ENCODE data around the gene CSRP3. TPM values are rescaled to one million over a fixed set of nuclear protein-coding genes. Genes with fewer than 3 reads are reported as not detected.

Gene CSRP3
- total and polyA plus RNA-seq, 2 experiments from 2014 or later = not detected

DNA sequence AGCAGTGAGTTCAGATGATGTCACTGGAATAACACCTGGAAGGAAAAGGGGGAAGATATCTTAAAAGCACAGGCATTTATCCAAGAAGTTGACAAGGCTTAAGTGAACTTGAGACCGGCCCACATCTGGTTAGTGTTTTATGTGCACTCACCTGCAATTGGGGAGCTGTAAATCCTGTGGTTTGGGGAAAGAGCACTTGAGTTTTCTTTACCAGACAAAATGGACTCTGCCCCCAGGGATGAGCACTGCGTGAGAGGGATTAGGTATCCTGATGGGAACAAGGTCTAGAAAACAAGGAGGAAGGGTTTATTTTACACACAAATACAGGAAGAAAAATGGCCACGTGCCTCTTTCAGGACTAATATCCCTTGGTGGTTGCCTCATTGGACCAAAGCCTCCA lies 23.8 kb upstream of the CSRP3 start (continued):
- TF ChIP-seq, protein P1, sequence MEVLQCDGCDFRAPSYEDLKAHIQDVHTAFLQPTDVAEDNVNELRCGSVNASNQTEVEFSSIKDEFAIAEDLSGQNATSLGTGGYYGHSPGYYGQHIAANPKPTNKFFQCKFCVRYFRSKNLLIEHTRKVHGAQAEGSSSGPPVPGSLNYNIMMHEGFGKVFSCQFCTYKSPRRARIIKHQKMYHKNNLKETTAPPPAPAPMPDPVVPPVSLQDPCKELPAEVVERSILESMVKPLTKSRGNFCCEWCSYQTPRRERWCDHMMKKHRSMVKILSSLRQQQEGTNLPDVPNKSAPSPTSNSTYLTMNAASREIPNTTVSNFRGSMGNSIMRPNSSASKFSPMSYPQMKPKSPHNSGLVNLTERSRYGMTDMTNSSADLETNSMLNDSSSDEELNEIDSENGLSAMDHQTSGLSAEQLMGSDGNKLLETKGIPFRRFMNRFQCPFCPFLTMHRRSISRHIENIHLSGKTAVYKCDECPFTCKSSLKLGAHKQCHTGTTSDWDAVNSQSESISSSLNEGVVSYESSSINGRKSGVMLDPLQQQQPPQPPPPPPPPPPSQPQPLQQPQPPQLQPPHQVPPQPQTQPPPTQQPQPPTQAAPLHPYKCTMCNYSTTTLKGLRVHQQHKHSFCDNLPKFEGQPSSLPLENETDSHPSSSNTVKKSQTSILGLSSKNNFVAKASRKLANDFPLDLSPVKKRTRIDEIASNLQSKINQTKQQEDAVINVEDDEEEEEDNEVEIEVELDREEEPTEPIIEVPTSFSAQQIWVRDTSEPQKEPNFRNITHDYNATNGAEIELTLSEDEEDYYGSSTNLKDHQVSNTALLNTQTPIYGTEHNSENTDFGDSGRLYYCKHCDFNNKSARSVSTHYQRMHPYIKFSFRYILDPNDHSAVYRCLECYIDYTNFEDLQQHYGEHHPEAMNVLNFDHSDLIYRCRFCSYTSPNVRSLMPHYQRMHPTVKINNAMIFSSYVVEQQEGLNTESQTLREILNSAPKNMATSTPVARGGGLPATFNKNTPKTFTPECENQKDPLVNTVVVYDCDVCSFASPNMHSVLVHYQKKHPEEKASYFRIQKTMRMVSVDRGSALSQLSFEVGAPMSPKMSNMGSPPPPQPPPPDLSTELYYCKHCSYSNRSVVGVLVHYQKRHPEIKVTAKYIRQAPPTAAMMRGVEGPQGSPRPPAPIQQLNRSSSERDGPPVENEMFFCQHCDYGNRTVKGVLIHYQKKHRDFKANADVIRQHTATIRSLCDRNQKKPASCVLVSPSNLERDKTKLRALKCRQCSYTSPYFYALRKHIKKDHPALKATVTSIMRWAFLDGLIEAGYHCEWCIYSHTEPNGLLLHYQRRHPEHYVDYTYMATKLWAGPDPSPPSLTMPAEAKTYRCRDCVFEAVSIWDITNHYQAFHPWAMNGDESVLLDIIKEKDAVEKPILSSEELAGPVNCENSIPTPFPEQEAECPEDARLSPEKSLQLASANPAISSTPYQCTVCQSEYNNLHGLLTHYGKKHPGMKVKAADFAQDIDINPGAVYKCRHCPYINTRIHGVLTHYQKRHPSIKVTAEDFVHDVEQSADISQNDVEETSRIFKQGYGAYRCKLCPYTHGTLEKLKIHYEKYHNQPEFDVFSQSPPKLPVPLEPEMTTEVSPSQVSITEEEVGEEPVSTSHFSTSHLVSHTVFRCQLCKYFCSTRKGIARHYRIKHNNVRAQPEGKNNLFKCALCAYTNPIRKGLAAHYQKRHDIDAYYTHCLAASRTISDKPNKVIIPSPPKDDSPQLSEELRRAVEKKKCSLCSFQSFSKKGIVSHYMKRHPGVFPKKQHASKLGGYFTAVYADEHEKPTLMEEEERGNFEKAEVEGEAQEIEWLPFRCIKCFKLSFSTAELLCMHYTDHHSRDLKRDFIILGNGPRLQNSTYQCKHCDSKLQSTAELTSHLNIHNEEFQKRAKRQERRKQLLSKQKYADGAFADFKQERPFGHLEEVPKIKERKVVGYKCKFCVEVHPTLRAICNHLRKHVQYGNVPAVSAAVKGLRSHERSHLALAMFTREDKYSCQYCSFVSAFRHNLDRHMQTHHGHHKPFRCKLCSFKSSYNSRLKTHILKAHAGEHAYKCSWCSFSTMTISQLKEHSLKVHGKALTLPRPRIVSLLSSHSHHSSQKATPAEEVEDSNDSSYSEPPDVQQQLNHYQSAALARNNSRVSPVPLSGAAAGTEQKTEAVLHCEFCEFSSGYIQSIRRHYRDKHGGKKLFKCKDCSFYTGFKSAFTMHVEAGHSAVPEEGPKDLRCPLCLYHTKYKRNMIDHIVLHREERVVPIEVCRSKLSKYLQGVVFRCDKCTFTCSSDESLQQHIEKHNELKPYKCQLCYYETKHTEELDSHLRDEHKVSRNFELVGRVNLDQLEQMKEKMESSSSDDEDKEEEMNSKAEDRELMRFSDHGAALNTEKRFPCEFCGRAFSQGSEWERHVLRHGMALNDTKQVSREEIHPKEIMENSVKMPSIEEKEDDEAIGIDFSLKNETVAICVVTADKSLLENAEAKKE (CRISPR knock-in tag; IDR thresholded peaks at IDR 0.05) = no peak
- TF ChIP-seq EZH2 (IDR thresholded peaks at IDR 0.05; ENCODE audit: low read depth, unreplicated experiment) (no peak), JUNB (IDR thresholded peaks at IDR 0.05; ENCODE audit: unreplicated experiment) (no peak), CREB1 (CRISPR knock-in tag; IDR thresholded peaks at IDR 0.05; ENCODE audit: low read depth) (no peak), ZNF114 (CRISPR knock-in tag; IDR thresholded peaks at IDR 0.05) (no peak)

DNA sequence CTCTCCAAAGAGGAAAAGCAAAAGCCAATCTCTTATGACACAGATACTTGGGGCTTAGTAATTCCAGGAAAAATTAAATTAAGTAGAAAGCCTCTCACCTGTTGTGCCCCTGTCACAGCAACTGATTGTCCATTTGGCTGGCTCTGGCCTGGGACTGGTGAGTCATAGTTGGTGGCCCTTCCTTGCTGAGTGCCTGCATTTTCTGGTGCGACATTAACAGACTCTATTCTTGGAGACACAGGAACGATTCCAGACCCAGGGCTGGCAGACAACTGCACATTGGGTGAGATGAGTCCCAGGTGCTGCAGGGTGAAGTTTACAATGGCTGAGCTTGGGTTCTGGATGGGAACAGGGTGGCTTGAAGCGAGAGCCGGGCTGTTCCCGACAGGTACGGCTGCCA lies 23.3 kb upstream of the CSRP3 start:
- no peak overlapping the region for H3K4me3 ChIP-seq
- Mint-ChIP-seq H3K36me3 (ENCODE audit: low read depth) (peaks cover 43% of the 10 kb centered on the region), H3K9me3 (no peaks in the 10 kb centered on the region), H3K27ac (no peak overlapping the region), H3K4me3 (no peak overlapping the region), H3K27me3 (ENCODE audit: insufficient read depth, low read depth, poor library complexity) (no peaks in the 10 kb centered on the region), H3K4me1 (peaks cover 6% of the 10 kb centered on the region; the same call in 2 of the 3 replicates)
- H2AFZ ChIP-seq = no peak overlapping the region
- 0 out of 2 replicates have a peak, but pooled peaks cover 3% of the 10 kb centered on the region for H3K4me1 ChIP-seq (ENCODE audit: insufficient read depth)
- H3K27ac ChIP-seq (ENCODE audit: low read depth) = no peak overlapping the region
- ATAC-seq (no peak), DNase-seq (ENCODE audit: low spot score) (no peak)
- no peaks in the 10 kb centered on the region for H3K27me3 ChIP-seq (ENCODE audit: insufficient read depth)
- no peaks in the 10 kb centered on the region for H4K20me1 ChIP-seq (replicated peaks; ENCODE audit: insufficient read depth)
- no peak overlapping the region for H3K4me2 ChIP-seq
- no peaks in the 10 kb centered on the region for H3K79me2 ChIP-seq (replicated peaks; ENCODE audit: insufficient read depth)
- H3F3A ChIP-seq (replicated peaks; ENCODE audit: low read depth) = no peaks in the 10 kb centered on the region
- no peaks in the 10 kb centered on the region for H3K9me2 ChIP-seq (ENCODE audit: insufficient read depth)
- H3K36me3 ChIP-seq (ENCODE audit: insufficient read depth) = peaks cover 16% of the 10 kb centered on the region; the same call in 1 of the 2 replicates
- TF ChIP-seq, protein P2, sequence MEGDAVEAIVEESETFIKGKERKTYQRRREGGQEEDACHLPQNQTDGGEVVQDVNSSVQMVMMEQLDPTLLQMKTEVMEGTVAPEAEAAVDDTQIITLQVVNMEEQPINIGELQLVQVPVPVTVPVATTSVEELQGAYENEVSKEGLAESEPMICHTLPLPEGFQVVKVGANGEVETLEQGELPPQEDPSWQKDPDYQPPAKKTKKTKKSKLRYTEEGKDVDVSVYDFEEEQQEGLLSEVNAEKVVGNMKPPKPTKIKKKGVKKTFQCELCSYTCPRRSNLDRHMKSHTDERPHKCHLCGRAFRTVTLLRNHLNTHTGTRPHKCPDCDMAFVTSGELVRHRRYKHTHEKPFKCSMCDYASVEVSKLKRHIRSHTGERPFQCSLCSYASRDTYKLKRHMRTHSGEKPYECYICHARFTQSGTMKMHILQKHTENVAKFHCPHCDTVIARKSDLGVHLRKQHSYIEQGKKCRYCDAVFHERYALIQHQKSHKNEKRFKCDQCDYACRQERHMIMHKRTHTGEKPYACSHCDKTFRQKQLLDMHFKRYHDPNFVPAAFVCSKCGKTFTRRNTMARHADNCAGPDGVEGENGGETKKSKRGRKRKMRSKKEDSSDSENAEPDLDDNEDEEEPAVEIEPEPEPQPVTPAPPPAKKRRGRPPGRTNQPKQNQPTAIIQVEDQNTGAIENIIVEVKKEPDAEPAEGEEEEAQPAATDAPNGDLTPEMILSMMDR (conservative IDR thresholded peaks at IDR 0.05; ENCODE audit: low read depth in 2 of 2) = no peak
- TF ChIP-seq CREB1 (CRISPR knock-in tag; IDR thresholded peaks at IDR 0.05; ENCODE audit: low read depth) (no peak), EZH2 (IDR thresholded peaks at IDR 0.05; ENCODE audit: low read depth, unreplicated experiment) (no peak), STAT1 (IDR thresholded peaks at IDR 0.05; ENCODE audit: unreplicated experiment) (no peak), JUNB (IDR thresholded peaks at IDR 0.05; ENCODE audit: unreplicated experiment) (no peak)
- TF ChIP-seq, protein P1 (CRISPR knock-in tag; IDR thresholded peaks at IDR 0.05) = no peak
